B cell (primary cell): ENCODE measurements around the gene TP53I13. TPM values are rescaled to one million over a fixed set of nuclear protein-coding genes. Genes with fewer than 3 reads are reported as not detected.

Experiments
- ATAC-seq: fragments of 200-7000 bp; cut with Tn5 transposase; one replicate; pipeline ENCODE4 v1.10.0; 2021; ENCODE audit warnings: low read depth, mild to moderate bottlenecking, moderate number of reproducible peaks, moderate library complexity
- CTCF ChIA-PET: fragments of 350-600 bp; sonication (Branson Sonifier 250); formaldehyde crosslinking; loops from one replicate; lab custom pipeline; 2021; ENCODE audit warnings: antibody characterized with exemption, inconsistent platforms; lab: Charles Lee
- POLR2A ChIA-PET: fragments of 350-600 bp; sonication (Branson Sonifier 250); formaldehyde crosslinking; loops from one replicate; lab custom pipeline; 2021; ENCODE audit warnings: antibody characterized with exemption; lab: Charles Lee
- DNase-seq: peaks from one replicate; pipeline ENCODE4 v3.0.0; 2013
- H2AFZ ChIP-seq: 2 replicates; pipeline ENCODE4 v1.6.1; 2012; ENCODE audit warnings: mild to moderate bottlenecking, low read depth, low read length; ENCODE audit not compliant: insufficient read depth, poor library complexity, severe bottlenecking
- H3K27ac ChIP-seq, 2 donors: 1 replicate in 1 of 2; 2 replicates in 1 of 2; pipeline ENCODE4 v1.5.1; 2012 to 2013; ENCODE audit warnings: low read length in 2 of 2, mild to moderate bottlenecking in 2 of 2, moderate library complexity in 1 of 2
- H3K27me3 ChIP-seq, 4 experiments: fragments of 200-600 bp in 1 of 4; sonication (generic) in 1 of 4; replicated peaks in 1 of 4; 1 replicate in 2 of 4; 2 replicates in 2 of 4; pipeline versions ENCODE4 v1.6.1 to v1.7.0; 2013 to 2016; ENCODE audit warnings: low read length in 3 of 4, mild to moderate bottlenecking in 2 of 4, mixed read lengths in 1 of 4, moderate library complexity in 1 of 4; ENCODE audit not compliant: insufficient read depth in 4 of 4, control insufficient read depth in 3 of 4; ENCODE audit errors: control extremely low read depth in 1 of 4
- H3K36me3 ChIP-seq, 2 experiments: replicated peaks in 1 of 2; 1 replicate in 1 of 2; 2 replicates in 1 of 2; pipeline versions ENCODE4 v1.6.1 to v1.7.1; 2013; ENCODE audit warnings: low read length in 1 of 2; ENCODE audit not compliant: insufficient read depth in 2 of 2, control insufficient read depth in 1 of 2; ENCODE audit errors: control extremely low read depth in 1 of 2, extremely low read depth in 1 of 2
- H3K4me1 ChIP-seq, 2 donors: fragments of 200-600 bp in 1 of 2; sonication (generic) in 1 of 2; 1 replicate in 1 of 2; 2 replicates in 1 of 2; pipeline versions ENCODE4 v1.5.1 to v1.6.1; 2013 to 2017; ENCODE audit warnings: low read length in 2 of 2; ENCODE audit not compliant: control insufficient read depth in 2 of 2, insufficient read depth in 2 of 2
- H3K4me2 ChIP-seq: replicated peaks from 2 replicates; pipeline ENCODE3; 2012; ENCODE audit warnings: mild to moderate bottlenecking, low read depth, low read length; ENCODE audit not compliant: poor library complexity, severe bottlenecking
- H3K4me3 ChIP-seq, 5 experiments: fragments of 200-600 bp in 1 of 5; sonication (generic) in 1 of 5; 1 replicate in 3 of 5; 2 replicates in 2 of 5; pipeline versions ENCODE4 v1.5.1 to v1.7.0; 2011 to 2016; ENCODE audit warnings: low read length in 4 of 5, mild to moderate bottlenecking in 4 of 5, low read depth in 2 of 5, control low read depth in 1 of 5, moderate library complexity in 1 of 5; ENCODE audit not compliant: insufficient read depth in 1 of 5; ENCODE audit errors: control extremely low read depth in 1 of 5, extremely low read depth in 1 of 5
- H3K79me2 ChIP-seq: fragments of 200-600 bp; sonication (generic); one replicate; pipeline ENCODE4 v1.6.0; 2016; ENCODE audit warnings: low read length; ENCODE audit not compliant: control insufficient read depth, insufficient read depth
- H3K9ac ChIP-seq: fragments of 200-600 bp; sonication (generic); 2 replicates; pipeline ENCODE4 v1.6.1; 2017; ENCODE audit warnings: mild to moderate bottlenecking, low read length, moderate library complexity
- H3K9me3 ChIP-seq, 3 donors: one replicate each; pipeline versions ENCODE4 v1.6.1 to v1.7.1; 2013; ENCODE audit warnings: low read length in 2 of 3; ENCODE audit not compliant: control insufficient read depth in 2 of 3, insufficient read depth in 1 of 3; ENCODE audit errors: control extremely low read depth in 1 of 3
- H4K20me1 ChIP-seq: 2 replicates; pipeline ENCODE4 v1.6.0; 2012; ENCODE audit warnings: mild to moderate bottlenecking, low read length; ENCODE audit not compliant: insufficient read depth, control insufficient read depth, poor library complexity, severe bottlenecking
- H3K27ac Mint-ChIP-seq: one replicate; pipeline ENCODE4 v1.8.0; 2021; ENCODE audit warnings: mixed read lengths
- H3K27me3 Mint-ChIP-seq: one replicate; pipeline ENCODE4 v1.8.0; 2021; ENCODE audit warnings: mixed read lengths
- H3K4me1 Mint-ChIP-seq: one replicate; pipeline ENCODE4 v1.8.0; 2021; ENCODE audit warnings: mixed read lengths
- H3K4me3 Mint-ChIP-seq: one replicate; pipeline ENCODE4 v1.8.0; 2021; ENCODE audit warnings: mixed read lengths
- H3K9me3 Mint-ChIP-seq: one replicate; pipeline ENCODE4 v1.8.0; 2022; ENCODE audit warnings: mixed read lengths; ENCODE audit not compliant: insufficient read depth
- WGBS: methylation state at CpG from one replicate; pipeline ENCODE4 v1.1.5; 2013; ENCODE audit warnings: missing lambda C conversion rate; ENCODE audit not compliant: insufficient coverage; 5-methylcytosine and 5-hydroxymethylcytosine counted together
- intact Hi-C: fragments of 100-400 bp; cut with micrococcal nuclease; formaldehyde crosslinking; loops from one replicate; pipeline ENCODE4 v1.10.0; 2022
- polyA plus RNA-seq: library from polyadenylated mRNA; depleted of rRNA; stranded (reverse); fragments of >200 nt; gene quantifications from 2 replicates; pipeline ENCODE4 v1.2.3, GENCODE V29; 2012
- total RNA-seq, 2 donors: library from RNA; stranded (reverse); fragments of 120-200 nt in 1 of 2; gene quantifications; 1 replicate in 1 of 2; 2 replicates in 1 of 2; pipeline versions ENCODE4 v1.2.3 to v1.2.4, GENCODE V29; 2013 to 2022
- TF ChIP-seq, protein P1 (sequence below): fragments of 200-600 bp; IDR thresholded peaks from one replicate; pipeline ENCODE4 v1.8.0; 2022; ENCODE audit warnings: antibody characterized with exemption, mild to moderate bottlenecking

TP53I13 gene
- total and polyA plus RNA-seq, 2 donors (not counting 1 experiment from before 2014, with no cell fraction given): 224 to 287 TPM

DNA sequence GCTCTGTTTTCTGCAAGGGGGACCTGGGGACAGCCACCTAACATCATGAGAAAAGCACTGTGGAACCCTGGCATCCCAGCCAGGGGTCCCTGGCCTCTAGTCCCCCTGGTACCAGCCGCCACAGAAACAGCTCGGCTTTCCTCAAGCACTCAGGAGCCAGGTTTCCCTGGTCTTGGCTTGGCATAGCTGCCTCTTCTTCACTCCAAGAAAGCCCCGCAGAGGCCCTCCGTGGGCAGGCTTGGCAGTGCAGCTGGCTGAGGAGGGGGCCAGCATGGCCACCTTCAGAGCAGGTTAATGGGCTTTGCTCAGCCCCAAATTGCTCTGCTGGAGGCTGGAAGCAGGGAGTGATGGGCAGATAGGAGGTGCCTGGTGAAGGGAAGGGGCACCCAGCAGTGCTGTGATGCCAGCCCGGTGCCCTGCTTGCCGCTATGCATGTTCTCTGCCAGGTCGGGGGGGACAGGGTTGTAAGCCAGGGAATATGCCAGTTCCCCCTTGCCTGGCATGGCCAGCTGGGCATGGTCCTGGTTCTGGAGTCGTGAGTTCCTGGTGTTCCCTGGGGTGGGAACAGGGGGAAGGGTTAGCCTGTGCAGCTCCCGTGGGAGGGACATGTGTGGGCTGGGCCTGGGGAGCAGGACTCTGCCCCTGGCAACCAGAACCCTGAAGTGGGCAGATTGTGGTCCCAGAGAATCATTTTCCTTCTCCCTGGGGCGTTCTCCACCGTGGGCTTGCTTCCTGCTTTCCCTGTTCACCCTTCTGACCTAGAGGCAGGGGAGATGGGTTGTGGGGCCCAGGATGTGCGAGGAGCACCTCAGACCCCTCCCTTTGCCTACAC, 27.7 kb downstream of the TP53I13 start:
- 93% methylated on average over 10 of the region's 12 CpGs for WGBS
- Histone ChIP-seq H3K79me2 (no peaks in the 10 kb centered on the region), H2AFZ (no peak overlapping the region), H3K4me3 (no peak overlapping the region), H4K20me1 (no peaks in the 10 kb centered on the region), H3K4me1 (peaks cover 23 to 27% of the 10 kb centered on the region in 2 donors), H3K27ac (no peak overlapping the region), H3K27me3 (peaks cover 0 to 7% (median 2%) of the 10 kb centered on the region in 4 experiments), H3K4me2 (no peak overlapping the region), H3K36me3 (no peaks in the 10 kb centered on the region), H3K9me3 (peaks cover 0 to 2% (median 0%) of the 10 kb centered on the region in 3 donors), H3K9ac (no peak overlapping the region)
- H3K27me3 Mint-ChIP-seq: no peaks in the 10 kb centered on the region
- no peaks in the 10 kb centered on the region for H3K9me3 Mint-ChIP-seq
- intact Hi-C loops: no loop called here
- peaks cover 25% of the 10 kb centered on the region for H3K4me1 Mint-ChIP-seq
- TF ChIP-seq, protein P1, sequence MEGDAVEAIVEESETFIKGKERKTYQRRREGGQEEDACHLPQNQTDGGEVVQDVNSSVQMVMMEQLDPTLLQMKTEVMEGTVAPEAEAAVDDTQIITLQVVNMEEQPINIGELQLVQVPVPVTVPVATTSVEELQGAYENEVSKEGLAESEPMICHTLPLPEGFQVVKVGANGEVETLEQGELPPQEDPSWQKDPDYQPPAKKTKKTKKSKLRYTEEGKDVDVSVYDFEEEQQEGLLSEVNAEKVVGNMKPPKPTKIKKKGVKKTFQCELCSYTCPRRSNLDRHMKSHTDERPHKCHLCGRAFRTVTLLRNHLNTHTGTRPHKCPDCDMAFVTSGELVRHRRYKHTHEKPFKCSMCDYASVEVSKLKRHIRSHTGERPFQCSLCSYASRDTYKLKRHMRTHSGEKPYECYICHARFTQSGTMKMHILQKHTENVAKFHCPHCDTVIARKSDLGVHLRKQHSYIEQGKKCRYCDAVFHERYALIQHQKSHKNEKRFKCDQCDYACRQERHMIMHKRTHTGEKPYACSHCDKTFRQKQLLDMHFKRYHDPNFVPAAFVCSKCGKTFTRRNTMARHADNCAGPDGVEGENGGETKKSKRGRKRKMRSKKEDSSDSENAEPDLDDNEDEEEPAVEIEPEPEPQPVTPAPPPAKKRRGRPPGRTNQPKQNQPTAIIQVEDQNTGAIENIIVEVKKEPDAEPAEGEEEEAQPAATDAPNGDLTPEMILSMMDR: no peak
- no peak for ATAC-seq
- H3K4me3 Mint-ChIP-seq: no peak overlapping the region
- ChIA-PET CTCF (interaction anchor here (1.1 to 2.2 kb wide), 4 partner anchors 16 to 22 kb away, joined by 3 to 7 read pairs (median 5); no protein-coding TSS in a partner anchor), POLR2A (no interaction called here)
- no peak for DNase-seq
- H3K27ac Mint-ChIP-seq: no peak overlapping the region

DNA sequence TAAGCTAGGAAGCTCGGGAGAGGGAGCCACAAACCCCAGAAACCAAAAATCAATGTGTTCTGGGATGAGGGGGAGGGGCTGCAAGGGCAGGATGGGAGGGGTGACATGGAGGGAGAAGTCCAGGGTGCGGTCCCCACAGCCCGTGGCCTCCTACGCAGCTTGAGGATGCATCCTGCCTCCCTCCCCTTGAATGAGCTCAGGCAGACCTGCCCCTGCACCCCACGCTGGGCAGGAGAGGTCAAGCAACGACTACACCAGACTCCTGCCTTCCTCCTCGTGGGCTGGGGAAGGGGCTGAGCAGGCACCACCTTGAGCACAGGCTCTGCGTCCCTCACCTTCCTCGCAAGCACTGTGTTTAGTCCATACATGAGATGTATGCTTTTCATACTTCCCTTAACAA, 28.3 kb downstream of the TP53I13 start:
- CTCF ChIA-PET: interaction anchor here (1.1 to 2.2 kb wide), 5 partner anchors 16 to 21 kb away, joined by 3 to 7 read pairs (median 4); no protein-coding TSS in a partner anchor
- no peaks in the 10 kb centered on the region for H4K20me1 ChIP-seq
- Mint-ChIP-seq H3K9me3 (no peaks in the 10 kb centered on the region), H3K27me3 (no peaks in the 10 kb centered on the region), H3K4me3 (no peak overlapping the region), H3K4me1 (peaks cover 18% of the 10 kb centered on the region), H3K27ac (no peak overlapping the region)
- DNase-seq: no peak
- no peaks in the 10 kb centered on the region for H3K36me3 ChIP-seq
- POLR2A ChIA-PET: no interaction called here
- TF ChIP-seq, protein P1: no peak
- H3K9ac ChIP-seq: no peak overlapping the region
- WGBS: 90% methylated on average over 6 of the region's 9 CpGs
- H2AFZ ChIP-seq: no peak overlapping the region
- H3K4me1 ChIP-seq: peaks cover 17 to 20% of the 10 kb centered on the region in 2 donors
- peaks cover 0 to 7% (median 2%) of the 10 kb centered on the region in 4 experiments for H3K27me3 ChIP-seq
- intact Hi-C loops: no loop called here
- H3K4me3 ChIP-seq: no peak overlapping the region
- ATAC-seq: no peak
- H3K4me2 ChIP-seq: no peak overlapping the region
- no peak overlapping the region for H3K27ac ChIP-seq
- no peaks in the 10 kb centered on the region for H3K79me2 ChIP-seq
- no peaks in the 10 kb centered on the region for H3K9me3 ChIP-seq
